A549 (cell line): Measurements from ENCODE around the gene KATNAL1.

Experiments used
- CTCF ChIP-seq: fragments of >200 bp; sonication (Bioruptor Twin); formaldehyde crosslinking; IDR thresholded peaks from 3 replicates; pipeline ENCODE4 v1.5.1; 2016
- EHF ChIP-seq: fragments of 250-450 bp; sonication (Bioruptor Pico); IDR thresholded peaks from 2 replicates; pipeline ENCODE4 v1.5.0; 2020; ENCODE audit warnings: mild to moderate bottlenecking
- ELK1 ChIP-seq: fragments of 150-350 bp; IDR thresholded peaks from 2 replicates; pipeline ENCODE4 v1.6.1; 2014; ENCODE audit warnings: low read depth, mild to moderate bottlenecking, low read length
- KDM1A ChIP-seq: fragments of 200-600 bp; sonication (generic); IDR thresholded peaks from 2 replicates; pipeline ENCODE4 v1.6.1; 2016; ENCODE audit warnings: low read depth, mild to moderate bottlenecking
- MYC ChIP-seq: IDR thresholded peaks from 2 replicates; pipeline ENCODE4 v1.6.1; 2012; ENCODE audit warnings: mild to moderate bottlenecking, inconsistent platforms, low read length, improper control_type of control experiment, borderline replicate concordance
- POLR2A ChIP-seq: IDR thresholded peaks from 2 replicates; pipeline ENCODE4 v1.6.1; 2012; ENCODE audit warnings: mild to moderate bottlenecking, low read length
- POLR2AphosphoS2 ChIP-seq: conservative IDR thresholded peaks from 2 replicates; pipeline ENCODE4 v1.6.1; 2012; ENCODE audit warnings: low read length, improper control_type of control experiment, inconsistent platforms
- RCOR1 ChIP-seq: fragments of 150-350 bp; IDR thresholded peaks from 2 replicates; pipeline ENCODE4 v1.6.1; 2014; ENCODE audit warnings: antibody characterized with exemption, low read length, low read depth
- REST ChIP-seq: fragments of 200-600 bp; sonication (generic); IDR thresholded peaks from 2 replicates; pipeline ENCODE4 v1.6.1; 2016; ENCODE audit warnings: antibody characterized with exemption, mild to moderate bottlenecking, moderate library complexity
- RNF2 ChIP-seq: fragments of 200-600 bp; sonication (generic); IDR thresholded peaks from 2 replicates; pipeline ENCODE4 v1.6.1; 2016; ENCODE audit warnings: low read depth, mild to moderate bottlenecking, antibody characterized with exemption, moderate library complexity, borderline replicate concordance
- SREBF2 ChIP-seq: fragments of 450-650 bp; IDR thresholded peaks from 2 replicates; pipeline ENCODE4 v1.6.1; 2014; ENCODE audit warnings: mild to moderate bottlenecking, moderate library complexity
- USF2 ChIP-seq: fragments of 450-650 bp; IDR thresholded peaks from 2 replicates; pipeline ENCODE4 v1.6.1; 2014; ENCODE audit warnings: antibody characterized with exemption

GRCh38 chr13:30345426-30346100 is 38.2 kb upstream of the KATNAL1 start:
- TF ChIP-seq REST = no peak
- TF ChIP-seq EHF (CRISPR knock-in tag) = no peak
- no peak for TF ChIP-seq USF2
- TF ChIP-seq CTCF = no peak
- no peak for TF ChIP-seq KDM1A
- no peak for TF ChIP-seq MYC
- TF ChIP-seq ELK1 = no peak
- no peak for TF ChIP-seq POLR2AphosphoS2
- TF ChIP-seq RCOR1 = no peak
- TF ChIP-seq RNF2 = no peak
- no peak for TF ChIP-seq POLR2A
- TF ChIP-seq SREBF2 = no peak
